Mesenteric fat pad (tissue), 1 donor: ENCODE results near the gene NCAM1. TPM values are rescaled to one million over a fixed set of nuclear protein-coding genes. Genes with fewer than 3 reads are reported as not detected.
A peak's percentile ranks its signal among the peaks of the same experiment; 100 is the strongest.

Experiments
- DNase-seq: peaks from one replicate; pipeline ENCODE4 v3.0.0-alpha.2; 2020; ENCODE audit warnings: low spot score
- total RNA-seq: library from RNA; stranded (reverse); fragmentation: NEBNext Ultra II Directional; extraction: Animal tissue kit (Norgen Biotek cat#: 25700); gene quantifications from one replicate; pipeline ENCODE4 v1.2.1, GENCODE V29; 2021
- donor health status: DM: yes; HTN: yes; CAD: no.

Gene NCAM1
- total RNA-seq, 1 donor from 2014 or later = 3.1 TPM

DNA sequence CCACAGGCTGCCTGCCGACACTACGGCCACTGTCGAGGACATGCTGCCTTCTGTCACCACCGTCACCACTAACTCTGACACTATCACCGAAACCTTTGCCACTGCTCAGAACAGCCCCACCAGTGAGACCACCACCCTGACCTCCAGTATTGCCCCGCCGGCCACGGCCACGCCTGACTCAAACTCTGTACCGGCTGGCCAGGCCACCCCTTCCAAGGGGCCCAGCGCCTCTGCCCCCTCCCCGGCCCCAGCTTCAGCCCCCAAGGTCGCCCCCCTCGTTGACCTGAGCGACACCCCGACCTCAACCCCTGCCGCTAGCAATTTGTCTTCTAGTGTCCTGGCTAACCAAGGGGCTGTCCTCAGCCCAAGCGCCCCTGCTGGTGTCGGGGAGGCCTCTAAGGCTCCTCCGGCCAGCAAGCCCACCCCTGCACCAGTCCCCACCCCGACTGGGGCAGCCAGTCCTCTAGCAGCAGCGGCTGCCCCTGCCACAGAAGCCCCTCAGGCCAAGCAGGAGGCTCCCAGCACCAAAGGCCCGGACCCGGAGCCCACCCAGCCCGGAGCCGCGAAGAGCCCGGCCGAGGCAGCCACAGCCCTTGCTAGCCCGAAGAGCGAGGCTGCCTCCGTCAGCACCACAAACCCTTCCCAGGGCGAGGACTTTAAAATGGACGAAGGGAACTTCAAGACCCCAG, 311.9 kb downstream of the NCAM1 start:
- peak; percentile 88 for DNase-seq

DNA sequence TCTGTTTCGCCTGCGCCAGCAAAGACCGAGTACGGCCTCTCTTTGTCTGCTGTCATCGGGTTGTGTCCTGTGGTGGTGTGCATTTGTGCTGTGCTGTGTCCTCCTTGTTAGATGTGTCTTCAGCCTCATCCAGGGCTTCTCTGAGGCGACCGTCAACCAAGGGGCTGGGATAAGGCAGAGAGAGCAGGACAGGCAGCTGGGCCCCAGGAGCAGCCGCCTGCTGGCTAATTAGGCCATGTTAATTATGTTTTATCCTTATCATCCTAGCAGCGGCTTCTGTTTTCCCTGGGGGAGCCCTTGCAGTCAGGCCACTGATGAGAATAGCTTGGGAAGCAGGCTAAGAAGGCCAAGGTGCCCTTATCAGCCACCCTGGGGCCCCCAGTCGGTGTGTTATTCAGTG, 312.5 kb downstream of the NCAM1 start:
- DNase-seq = no peak

DNA sequence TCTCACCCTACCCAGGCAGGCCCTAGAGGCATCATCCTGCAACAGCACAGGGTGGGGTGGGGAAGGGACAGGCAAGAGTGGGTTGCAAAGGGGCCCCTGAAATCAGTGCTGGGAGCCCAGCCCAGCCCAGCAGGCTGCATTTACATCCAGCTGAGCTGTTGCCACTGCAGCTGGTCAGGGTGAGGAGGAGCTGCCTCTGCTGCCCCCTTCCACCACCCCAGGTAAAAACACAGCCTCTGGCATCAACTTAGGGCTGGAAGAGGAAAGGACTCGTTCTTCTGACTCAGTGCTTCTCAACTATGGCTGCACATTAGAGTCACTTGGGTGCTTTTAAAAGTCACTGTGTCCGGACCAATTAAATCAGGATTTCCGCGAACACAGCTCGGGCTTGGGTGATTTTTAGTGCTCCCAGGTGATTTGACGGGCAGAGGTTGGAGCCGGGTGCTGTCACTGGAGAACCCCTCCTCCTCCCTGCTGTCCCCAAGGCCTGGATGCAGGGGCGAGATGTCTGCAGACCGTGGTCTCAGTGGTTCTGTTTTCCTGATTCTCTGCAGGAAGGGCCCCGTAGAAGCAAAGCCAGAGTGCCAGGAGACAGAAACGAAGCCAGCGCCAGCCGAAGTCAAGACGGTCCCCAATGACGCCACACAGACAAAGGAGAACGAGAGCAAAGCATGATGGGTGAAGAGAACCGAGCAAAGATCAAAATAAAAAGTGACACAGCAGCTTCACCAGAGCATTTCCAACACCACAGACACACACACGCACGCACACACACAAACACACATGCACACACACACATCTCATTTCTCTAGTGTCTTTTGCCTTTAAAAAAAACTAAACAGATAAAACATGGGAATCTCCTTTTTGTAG, 313.7 kb downstream of the NCAM1 start:
- DNase-seq = peak; percentile 55

DNA sequence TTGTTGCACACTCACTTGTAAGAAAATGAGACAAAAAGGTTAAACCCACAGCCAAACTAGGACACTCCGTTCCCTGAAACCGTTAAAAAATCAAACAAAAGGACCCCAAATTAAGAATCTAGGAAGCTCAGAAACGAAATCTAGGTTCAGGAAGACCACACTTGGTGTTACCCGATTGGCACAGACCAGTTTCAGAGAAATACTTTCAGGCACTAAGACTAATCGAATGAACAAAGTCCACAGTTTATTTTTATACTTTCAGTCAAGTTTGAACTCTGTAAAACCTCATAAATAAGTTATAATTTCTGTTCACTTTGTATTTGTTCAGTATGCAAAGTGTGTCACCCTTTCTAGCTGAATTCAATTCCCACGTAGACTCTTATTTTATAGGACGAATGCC, 314.4 kb downstream of the NCAM1 start:
- DNase-seq = no peak

DNA sequence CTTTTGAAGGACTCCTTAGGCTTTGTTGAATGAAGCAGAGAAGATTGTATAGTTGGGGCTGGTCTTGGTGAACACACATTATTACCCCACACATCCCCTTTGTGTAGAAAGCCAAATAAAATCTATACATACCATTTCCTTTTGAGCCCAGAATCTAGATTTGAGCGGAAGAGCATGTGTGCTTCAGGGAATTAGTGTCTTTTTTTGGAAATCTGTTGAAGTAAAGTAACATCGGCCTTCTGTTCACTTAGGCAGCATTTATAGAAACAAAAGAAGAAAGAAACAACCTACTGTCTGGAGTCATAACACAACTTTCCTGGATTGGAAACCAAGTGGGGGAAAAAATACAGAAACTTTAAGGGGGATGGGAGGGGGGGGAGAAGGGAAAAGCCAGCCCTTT, 315.2 kb downstream of the NCAM1 start:
- no peak for DNase-seq

DNA sequence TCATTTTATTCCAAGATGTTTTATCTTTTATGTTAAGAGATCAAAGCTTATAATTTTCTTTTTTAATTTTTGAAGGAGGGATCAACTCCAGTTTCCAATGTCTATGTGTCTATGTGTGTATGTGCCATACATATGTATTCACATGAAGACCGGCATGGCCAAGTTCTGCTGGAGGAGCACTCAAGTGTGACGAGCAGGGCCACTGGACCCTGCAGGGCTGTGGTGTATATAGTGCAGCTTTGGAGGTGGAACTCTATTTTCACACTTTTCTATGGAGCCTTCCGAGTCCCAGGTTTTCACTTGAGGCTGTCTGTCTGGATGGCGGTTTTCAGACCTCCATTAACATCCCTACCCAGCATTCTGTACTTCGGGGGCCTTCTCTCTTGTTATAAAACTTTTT, 316.7 kb downstream of the NCAM1 start:
- DNase-seq = peak; percentile 2

DNA sequence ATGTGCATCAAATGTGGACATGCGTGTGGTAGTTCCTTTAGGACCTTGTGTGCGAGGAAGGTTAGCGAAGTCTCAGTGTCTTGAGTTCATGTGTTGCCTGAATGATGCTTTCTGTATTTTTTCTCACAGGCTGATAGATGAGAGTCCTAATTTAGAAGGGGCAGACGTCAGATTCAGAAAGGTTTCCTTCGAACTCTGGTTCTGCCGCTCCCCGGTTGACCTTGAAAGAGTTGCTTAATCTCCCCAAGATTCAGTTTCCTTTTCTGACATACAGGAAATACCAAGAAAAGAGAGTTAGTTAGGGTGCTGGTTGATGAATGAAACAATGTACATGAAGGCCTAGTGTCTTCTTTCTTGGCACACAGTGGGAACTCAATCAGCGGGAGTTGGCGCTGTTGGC, 317.3 kb downstream of the NCAM1 start:
- peak; percentile 1 for DNase-seq

DNA sequence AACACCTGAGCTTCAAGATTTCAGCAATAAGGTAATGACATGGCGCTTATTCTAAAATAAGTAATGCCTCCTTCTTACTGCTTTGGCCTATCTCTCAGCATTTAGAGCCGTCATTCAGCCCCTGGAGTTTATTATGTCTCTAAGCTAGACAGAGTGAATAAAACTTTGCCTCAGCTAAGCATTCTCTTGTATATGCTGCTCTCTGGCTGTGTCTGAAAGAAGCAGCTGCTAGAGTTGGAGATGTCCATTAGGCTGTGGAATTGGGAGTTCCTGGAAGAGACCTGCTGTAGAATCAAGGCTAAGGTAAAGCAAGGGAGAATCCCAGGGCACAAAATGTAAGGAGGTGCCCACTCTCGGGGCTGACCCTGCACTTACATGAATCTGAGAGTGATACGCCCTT, 317.7 kb downstream of the NCAM1 start:
- peak; percentile 20 for DNase-seq

DNA sequence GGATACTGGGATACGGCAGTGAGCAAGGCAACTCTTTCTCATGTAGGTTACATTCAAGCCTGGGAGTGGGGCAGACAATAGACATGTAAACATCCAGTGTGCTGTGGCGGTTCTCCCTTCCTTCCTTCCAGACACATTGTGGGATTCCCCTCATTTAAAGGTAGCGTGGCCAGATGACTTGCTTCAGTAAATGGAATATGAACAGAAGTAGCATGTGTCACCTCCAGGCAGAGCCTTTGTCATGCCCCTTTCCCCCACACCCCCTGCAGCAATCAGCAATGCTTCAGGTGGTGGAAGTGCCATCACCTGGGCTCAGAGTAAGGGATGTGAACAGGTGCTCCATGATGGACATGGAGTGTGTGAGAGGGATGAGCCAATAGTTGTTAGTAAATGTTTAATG, 318.4 kb downstream of the NCAM1 start:
- DNase-seq = peak; percentile 14

DNA sequence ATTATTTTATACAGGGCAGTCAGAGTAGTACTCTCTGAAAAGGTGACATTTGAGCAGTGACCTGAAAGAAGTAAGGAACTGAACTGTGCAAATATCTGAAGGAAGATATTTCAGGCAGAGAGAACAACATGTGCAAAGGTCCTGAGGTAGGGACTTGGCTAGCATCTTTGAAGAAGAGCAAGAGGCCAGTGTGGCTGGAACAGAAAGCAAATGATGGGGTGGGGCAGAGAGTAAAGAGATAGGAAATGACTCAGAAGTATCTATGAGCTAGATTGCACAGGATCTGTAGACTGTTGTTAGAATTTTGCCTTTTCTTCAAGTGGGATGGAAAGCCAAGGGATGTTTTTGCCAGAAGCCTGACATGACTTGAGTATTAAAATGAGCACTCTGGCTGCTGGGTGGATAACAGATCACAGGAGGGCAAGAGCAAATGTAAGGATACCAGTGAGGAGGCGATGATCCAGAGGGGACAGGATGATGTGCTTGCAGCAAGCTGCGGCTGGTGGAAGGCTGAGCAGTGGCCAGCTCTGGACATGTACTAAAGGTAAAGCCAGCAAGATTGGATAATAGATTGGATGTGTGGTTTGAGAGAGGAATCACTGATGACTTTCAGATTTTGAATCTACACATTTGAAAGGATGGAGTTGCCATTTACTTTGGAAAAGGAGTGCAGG, 320.0 kb downstream of the NCAM1 start:
- peak; percentile 28 for DNase-seq

DNA sequence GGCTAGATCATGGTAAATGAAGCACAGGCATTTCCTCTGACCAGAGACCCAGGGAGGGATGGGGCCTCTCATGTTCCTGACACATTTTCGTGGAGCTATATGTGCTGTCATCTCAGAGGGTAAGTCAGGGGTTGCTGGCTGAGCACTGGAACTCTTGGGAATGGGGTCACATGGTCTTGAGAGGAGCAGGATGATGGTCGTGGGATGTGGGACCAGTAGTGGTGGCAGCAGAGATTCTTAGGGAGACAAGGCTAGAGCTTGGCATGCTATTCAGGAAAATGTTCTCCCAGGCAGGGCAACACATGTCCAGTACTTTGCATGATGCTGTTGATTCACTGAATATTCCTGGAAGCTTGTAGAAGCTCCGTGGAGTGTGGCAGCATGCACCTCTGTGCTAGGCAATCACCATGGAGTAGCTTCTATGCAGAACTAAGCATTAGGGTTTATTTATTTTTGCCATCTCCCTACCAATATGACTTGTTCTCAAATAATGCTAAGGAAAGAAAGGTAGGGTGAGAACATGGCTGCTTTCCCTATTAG, 321.7 kb downstream of the NCAM1 start:
- DNase-seq = peak; percentile 41

DNA sequence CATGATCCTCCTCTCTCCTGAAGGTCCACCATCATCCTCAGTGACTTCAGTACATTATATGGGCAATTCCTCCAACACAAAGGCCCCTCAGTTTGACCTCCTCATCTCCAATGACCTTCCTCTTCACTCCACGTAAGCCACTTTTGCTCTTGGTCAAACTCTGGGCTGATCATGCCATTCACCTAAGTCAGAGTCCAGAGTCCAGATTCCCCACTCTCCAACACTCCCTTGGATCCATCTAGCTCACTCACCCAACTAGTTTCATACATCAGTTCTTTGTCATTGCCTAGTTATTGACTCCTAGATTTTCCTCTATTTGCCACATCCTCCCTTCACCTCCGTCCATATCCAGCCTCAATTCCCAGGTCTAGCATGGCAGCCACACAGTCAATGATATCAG, 322.7 kb downstream of the NCAM1 start:
- no peak for DNase-seq

DNA sequence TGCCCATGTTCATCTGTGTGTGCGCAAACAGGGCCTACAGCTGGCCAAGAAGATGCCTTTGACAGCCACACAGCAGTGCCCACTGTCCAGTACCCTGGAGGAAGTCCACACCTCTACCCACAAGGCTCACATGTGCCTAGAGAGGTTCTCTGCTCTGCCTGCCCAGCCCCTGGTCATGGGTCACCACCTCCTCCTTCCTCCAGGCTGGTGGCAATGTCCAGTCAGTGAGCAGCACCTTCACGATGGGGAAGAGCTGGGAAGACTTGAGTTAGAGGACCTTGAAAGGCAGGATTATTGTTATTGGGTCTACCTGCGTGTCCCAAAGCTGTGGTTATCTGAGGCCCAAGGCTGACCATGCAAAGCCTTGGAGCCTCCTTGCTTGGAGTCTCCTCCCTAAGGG, 324.8 kb downstream of the NCAM1 start:
- peak; percentile 53 for DNase-seq

DNA sequence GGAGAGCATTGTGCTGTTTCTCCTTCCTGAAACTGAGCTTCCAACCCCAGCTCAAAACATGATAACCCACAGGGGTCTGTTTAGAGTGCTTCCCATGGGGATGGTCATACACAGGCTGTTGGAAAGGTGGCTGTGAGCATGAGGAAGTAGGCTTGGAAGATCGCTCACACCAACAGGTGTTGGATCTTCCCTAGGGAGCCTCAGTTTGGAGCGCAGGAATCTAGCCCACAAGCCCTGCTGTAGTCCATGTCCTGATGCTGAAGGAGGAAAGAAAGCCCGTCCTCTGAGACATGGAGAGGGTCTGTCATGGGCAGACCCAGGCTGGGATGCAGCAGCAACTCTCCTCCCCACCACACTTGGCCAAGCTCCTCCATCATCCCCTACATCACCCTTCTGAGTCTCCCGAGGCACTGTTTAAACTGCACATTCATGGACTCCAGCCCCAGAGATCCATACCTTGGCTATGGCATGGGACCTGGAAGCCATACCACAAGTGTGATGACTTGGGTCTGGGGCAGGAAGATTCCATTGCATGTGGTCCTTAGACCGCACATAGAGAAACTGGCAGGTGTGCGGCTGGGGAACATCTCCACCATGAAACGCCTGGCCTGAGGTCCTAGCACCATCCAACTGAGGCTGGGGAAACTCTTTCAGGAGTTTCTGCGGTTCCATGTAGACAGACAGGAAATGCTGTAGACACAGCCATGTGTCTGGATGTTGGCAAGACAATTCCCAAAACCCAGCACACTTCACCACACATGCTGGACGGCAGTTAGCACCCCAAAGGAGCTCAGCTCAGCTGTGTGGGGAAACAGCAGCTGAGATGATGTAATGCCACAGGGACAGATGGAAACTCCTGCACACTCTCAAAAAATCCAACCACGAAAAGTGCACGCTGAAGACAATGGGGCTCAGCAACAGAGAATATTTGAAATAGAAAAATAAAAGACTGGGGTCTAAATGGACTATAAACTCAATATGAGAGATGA, 325.6 kb downstream of the NCAM1 start:
- peak; percentile 71 for DNase-seq

DNA sequence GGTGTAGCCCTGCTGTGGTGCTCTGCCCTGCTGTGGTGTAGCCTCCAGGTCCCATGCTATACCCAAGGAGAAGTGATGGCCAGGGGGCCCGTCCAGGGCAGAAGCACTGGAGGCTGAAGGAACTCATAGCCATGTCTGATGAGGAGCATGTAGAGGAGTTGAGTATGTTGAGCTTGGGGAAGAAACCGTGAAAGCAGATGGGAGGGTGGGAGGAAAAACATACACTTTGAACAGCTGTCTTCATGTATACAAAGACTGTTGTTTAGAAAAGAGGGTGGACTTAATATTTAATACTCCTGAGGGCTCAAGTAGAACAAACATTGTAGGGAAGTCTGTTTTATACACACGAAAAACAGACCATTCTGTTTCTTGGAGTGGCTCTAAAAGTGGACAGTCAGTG, 326.6 kb downstream of the NCAM1 start:
- DNase-seq = peak; percentile 30

DNA sequence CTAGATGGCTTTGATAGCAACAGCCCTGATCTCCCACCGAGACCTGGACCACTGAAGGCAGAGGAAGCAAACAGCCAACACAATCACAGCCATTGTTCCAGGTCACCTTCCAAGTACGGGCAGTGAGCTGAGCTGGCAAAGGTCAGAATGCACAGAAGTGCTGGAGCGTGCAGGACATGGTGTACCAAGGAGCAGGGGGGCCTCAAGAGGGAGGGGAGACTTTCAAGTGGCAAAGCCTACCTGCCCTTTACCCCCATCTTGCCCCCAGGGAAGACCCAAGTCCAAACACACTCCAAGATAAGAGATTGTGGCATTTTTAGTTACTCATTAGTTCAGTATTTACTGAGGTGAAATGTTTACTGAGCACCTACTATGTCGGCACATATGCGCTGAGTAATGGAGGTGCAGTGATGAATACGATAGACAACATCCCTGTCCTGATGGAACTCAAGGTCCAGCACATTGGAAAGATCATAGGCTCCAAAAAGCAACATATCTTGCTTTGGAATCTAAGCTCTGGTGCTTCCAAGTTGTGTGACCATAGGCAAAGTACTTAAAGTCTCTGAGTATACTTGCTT, 327.2 kb downstream of the NCAM1 start:
- peak; percentile 37 for DNase-seq

DNA sequence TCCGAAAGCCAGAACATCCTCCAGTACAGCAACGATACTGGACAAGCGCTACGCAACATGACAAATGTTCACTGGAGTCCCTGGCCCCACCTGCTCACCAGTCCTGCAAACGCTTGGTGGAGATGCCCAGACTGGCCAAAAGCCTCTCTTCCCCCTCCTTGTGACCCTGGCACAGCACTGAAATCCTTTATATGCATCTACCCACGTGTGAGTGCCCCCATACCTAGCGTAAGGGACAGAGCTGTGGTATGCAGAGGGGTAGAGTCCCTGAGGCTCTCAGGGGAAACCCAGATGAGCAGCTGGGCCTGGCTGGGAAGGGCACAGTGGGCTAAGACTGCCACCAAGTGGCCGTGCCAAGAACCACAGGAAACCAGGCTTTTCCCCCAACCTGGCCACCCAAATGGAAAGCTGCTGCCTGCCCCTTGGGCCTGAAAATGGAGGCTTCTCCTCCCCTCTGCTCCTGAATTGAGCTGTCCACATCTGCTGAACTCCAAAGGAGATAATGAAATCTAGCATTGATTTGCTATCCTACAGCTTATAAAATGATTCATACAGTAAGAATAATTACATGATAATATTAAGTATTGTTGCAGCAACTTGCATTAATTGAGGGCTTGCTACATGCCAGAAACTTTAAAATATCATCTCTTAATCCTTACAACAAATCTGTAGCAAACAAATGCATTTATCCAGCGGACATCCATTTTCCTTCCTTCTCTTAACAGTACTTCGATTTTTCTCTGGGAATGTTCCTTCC, 328.4 kb downstream of the NCAM1 start:
- peak; percentile 88 for DNase-seq

DNA sequence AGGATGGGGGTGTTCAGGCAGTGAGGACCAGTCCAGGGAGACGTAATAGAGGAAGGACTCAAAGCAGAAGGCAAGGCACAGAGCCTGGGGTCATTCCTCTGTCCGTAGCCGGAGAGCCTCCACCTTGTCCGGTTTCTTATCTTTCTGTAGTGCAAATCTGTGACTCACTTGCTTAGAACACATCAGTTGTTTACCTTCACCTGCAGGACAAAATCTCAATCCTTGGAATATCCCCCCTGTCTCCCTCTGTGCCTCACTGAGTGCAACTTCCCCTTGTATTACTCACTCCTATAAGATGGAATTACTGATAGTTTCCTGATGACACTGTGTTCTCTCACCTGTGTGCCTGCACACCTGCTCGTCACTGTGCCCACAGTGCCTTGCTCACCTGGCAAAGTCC, 332.7 kb downstream of the NCAM1 start:
- DNase-seq = peak; percentile 41

DNA sequence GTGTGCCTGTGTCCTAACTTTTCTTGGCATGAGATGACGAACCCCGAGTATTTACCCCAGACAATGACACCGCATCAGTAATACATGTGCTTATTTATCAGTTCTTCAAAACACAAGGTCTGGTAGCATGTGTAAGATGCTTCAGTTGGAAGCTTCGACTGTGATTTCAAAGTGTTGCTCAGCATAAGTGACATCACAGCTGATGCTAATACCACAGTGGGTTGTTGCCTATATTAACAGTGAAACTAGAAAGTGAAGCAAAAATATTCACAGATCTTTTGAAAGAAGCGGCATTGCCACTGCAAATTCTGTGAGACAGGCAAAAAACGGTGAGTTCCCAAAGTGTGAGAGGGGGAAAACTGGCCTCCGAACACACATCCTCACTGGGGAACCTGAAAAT, 334.8 kb downstream of the NCAM1 start:
- no peak for DNase-seq
